Measurements from ENCODE around the gene GGT5.
"Not testable (repeated sequence)": the region's sequence is repeated elsewhere in the genome, so short reads cannot be mapped to it uniquely, and the experiment has no call there.

GGT5 gene

DNA sequence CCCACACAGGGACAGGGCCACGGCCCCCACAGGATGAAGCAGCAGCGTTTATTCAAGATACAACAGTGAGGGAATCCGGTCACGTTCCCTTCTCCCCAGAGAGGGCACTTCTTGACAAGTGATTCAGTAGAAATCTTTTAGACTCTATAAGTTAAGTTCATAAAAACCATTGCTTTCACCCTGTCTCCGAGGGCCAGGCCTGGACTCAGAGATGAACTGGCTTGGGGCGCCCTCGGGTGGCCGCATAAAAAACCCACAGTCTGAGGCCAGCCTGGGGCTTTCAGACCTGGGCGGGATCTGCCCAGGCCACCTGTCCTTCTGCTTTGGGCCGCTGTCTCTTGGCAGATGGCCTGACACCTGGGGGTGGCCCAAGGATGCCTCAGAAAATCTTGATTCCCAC is 14.6 kb upstream of the GGT5 start:
- DNase-seq = peak; percentile 66

- not testable (repeated sequence) for DNase-seq
Observed at GRCh38 chr22:24256736-24257135, 11.9 kb upstream of the GGT5 start.

- DNase-seq = not testable (repeated sequence)
Observed at GRCh38 chr22:24256136-24256535, 11.3 kb upstream of the GGT5 start.

DNA sequence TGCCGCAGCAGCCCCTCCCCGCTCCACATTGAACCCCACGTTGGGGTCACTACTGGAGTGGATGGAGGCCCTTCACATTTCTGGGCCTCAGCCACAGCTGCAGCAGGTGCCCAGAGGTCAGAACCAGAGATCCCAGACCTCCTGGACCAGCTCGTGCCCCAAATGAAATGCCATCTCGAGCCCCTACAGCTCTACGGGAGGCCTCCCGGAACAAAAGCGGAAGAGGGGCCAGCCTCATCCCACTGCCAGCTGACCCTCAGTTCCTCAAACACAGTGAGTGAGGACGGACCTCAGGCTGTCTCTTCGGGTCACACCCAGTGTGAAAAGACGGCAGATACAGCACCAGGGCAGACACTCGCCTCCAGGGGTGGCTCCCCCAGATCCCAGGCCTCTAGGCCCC is 8.2 kb upstream of the GGT5 start:
- not testable (repeated sequence) for DNase-seq

DNA sequence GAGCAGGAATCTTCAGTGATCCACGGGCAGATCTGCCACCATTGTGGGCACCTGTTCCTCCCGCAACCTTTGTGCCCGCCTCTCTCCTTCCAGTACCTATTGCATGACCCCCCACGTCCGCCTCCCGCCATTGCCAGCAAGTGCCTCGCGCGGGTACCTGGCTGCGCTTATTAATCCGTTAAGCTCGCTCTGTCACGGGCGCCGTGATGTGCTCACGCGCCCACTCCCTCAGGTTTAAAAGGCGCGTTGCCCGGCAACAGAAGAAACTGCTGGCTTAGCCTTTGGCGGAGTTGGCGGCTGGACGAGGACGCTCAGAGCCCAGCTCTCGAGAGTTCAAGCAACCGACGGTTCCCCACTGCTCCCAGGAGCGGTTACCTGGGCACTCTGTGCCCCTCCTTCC is 6.4 kb upstream of the GGT5 start:
- DNase-seq = not testable (repeated sequence)

DNA sequence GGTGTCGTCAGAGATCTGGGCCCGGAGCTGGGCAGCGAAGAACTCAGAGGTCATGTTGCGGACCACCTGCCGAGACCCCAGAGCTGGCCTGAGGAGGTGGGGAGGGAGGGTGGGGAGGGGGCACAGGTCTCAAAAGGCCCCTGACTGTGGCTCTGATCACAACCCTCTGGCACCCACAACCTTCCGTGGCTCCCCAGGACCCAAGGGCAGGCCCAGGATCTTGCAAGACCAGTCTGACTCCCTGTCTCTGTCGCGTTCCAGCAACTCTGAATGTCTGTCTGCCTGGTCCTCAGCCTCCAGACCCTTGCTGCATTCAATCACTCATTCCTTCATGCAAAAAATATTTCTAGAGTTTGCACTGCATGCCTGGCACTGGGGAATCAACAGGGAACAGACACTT is 4.5 kb upstream of the GGT5 start:
- not testable (repeated sequence) for DNase-seq

DNA sequence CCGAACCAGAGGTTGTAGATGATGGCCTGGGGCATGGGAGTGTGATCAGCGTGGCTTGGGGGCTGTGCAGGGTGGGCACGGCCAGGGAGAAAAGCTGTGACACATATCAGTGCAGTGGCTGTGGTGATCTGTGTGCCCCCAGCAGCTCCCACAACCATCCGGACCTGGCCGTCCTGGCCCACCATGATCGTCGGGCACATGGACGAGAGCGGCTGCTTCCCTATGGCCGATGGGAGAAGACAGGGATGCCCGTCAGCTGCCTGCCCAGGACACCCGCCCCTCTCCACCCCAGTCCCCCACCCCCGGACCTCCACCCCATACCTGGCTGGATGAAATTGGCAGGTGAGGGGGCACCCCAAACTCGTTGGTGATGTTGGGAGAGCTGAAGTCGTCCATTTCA is 3.7 kb upstream of the GGT5 start:
- DNase-seq = not testable (repeated sequence)

- peak; percentile 63 for DNase-seq
Observed at GRCh38 chr22:24247564-24248344, 2.9 kb upstream of the GGT5 start.

DNA sequence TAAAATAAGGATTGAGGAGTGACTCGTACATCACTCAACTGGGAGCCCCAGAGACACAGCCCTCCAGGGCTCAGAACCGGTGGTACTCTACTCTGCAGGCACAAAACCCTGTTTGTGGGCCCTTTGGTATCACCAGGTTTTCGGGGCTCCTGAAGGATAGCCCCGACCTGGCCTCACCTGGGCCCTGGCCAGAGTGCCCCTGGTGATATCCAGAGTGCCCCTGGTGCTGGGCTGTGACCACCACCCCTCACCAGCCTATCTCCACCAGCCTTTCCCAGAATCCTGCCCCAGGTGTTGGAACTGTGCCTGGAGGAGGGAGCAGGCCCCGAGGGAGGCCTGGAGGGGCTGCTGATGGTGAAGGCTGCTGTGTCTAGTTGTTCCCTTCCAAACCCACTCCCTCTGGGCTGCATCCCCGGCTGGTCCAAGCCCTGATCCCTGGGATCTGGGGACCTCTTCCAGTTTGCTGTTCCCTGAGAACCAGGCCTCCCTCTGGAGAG is 2.2 kb upstream of the GGT5 start:
- no peak for DNase-seq

DNA sequence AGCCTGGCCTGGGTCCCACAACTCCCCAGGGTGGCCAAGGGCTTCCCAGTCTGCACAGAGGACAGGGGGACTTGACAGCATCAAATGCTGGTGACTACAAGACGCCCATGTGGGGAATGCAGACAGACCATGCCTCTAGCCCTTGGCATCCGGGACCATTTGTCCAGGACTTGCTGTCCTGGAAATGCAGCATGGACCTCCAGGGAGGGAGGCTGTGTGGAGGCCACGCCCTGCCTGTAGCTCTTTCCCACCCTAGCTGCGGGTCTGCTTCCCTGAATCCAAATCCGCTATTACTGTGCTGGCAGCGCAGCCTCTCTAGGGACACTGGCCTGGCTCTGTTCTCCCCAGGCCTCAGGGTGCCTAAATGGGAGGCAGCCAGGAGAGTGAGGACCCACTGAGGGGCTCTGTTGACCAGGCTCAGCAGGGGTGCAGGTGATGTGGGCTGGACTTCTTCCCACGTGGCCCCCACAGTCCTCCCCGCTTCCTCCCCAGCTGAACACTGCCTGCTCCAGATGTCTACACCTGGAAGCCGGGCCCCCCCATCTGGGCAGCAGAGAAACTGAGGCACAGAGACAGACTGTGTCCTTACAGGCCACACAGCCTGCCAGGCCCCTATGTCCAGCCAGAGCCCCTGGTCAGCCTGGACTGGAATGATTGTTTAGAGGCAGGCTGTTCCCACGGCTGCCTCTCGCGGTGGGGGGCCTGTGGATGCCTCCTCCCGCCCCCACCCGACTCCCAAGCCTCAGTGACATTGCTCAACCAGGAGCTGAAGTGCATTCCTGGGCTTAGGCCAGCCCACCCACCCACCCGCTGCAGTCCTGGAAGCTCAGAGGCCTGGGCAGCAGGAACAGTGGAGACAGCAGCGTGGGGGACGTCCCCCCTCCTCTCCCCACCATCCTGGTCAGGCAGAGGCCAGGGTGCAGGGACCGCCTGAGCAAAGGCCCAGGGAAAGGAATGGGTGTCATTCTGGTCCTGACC is 991 bp upstream of the GGT5 start:
- DNase-seq = not testable (repeated sequence)

- peak; percentile 9 for DNase-seq
Observed at GRCh38 chr22:24244144-24244787, 616 bp downstream of the GGT5 start.

- DNase-seq = not testable (repeated sequence)
Observed at GRCh38 chr22:24243417-24243816, 1.5 kb downstream of the GGT5 start.

DNA sequence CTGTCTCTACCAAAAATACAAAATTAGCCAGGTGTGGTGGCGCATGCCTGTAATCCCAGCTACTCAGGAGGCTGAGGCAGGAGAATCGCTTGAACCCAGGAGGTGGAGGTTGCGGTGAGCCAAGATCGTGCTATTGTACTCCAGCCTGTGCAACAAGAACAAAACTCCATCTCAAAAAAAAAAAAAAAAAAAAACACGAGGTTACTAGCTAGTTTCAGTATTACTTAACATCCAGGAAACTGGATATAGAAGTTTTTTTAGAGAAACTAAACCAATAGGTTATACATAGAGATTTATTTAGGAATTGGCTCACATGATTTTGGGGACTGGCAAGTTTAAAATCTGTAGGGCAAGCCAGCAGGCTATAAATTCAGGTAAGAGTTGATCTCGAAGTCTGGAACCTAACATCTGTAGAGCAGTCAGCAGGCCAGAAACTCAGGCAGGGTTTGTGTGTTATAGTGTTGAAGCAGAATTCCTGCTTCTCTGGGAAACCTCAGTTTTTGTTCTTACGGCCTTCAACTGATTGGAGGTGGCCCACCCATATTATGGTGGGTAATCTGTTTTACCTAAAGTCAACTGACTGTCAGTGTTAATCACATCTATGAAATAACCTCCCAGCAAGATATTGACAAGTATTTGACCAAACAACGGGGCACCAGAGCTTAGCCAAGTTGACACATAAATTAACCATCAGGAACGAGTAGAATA is 3.7 kb downstream of the GGT5 start:
- DNase-seq = not testable (repeated sequence)

GRCh38 chr22:24240381-24240780 is 4.5 kb downstream of the GGT5 start:
- DNase-seq = no peak

DNA sequence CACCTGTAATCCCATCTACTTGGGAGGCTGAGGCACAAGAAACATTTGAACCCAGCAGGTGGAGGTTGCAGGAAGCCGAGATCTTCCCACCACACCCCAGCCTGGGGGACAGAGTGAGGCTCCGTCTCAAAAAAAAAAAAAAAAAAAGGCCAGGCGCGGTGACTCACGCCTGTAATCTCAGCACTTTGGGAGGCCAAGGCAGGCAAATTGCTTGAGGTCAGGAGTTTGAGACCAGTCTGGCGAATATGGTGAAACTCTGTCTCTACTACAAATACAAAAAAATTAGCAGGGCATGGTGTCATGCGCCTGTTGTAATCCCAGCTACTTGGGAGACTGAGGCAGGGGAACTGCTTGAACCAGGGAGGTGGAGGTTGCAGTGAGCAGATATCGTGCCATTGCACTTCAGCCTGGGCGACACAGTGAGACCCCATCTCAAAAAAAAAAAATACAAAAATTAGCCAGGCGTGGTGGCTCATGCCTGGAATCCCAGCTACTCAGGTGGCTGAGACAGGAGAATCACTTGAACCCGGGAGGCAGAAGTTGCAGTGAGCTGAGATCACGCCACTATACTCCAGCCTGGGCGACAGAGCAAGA is 6.7 kb downstream of the GGT5 start:
- not testable (repeated sequence) for DNase-seq

DNA sequence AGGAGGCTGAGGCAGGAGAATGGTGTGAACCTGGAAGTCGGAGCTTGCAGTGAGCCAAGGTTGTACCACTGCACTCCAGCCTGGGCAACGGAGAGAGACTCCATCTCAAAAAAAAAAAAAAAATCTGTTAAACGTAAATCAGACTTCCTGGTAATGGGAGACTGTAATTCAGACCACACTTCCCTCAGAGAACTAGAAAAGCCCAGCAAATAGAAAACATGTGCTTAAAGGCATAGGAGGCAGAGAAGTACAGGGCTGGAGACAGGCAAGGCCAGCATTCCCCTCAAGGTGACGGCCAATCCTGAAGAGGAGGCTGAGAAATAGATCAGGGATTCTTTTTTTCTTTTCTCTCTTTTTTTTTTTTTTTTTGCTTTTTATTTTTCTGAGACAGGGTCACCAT is 8.2 kb downstream of the GGT5 start:
- DNase-seq = no peak

- DNase-seq = no peak
Observed at GRCh38 chr22:24235315-24235714, 9.6 kb downstream of the GGT5 start.

- no peak for DNase-seq
Observed at GRCh38 chr22:24233816-24234215, 11.1 kb downstream of the GGT5 start.

GRCh38 chr22:24233235-24233634 is 11.6 kb downstream of the GGT5 start:
- DNase-seq = no peak

DNA sequence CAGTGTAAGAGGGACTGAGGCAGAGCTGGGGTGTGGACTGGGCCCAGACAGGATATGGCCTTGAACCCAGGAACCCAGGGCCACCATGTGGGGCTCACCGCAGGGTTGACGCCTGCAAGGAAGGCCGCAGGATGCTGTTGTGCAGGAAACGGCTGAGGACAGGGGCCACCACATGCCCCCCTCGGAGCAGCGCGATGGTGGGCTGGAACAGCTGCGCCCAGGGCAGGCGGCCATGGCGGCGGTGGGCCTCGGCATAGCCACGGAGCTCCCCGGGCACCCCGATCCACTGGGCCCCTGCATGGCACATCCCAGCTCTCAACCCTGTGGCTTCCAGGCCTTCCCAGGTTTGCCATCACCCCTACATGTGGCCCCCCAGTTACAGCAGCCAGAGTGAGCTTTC is 12.2 kb downstream of the GGT5 start:
- no peak for DNase-seq

GRCh38 chr22:24232124-24232523 is 12.8 kb downstream of the GGT5 start:
- DNase-seq = no peak

DNA sequence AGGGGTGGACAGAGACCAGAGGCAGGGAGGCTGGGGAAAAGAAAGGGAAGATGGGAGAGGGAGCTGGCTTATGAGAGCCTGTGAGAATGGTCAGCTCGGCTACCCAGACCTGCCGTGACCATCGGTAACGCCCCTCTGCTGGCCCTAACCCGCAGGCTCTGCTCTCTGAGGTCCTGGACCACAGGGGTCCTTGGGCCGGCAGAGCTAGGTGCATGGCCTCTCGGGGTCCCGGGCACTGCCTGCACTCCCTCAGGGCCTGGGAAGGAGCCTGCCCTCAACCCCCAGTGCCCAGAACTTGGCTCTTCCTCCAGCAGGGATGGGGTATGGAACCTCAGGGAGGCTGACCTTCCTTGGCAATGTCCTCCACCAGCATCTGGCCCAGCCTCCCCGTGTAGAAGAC is 13.2 kb downstream of the GGT5 start:
- DNase-seq = no peak

Data from CD4-positive, alpha-beta T cell treated with Interleukin-17A for 4 hours (primary cell).